ENCODE data around the gene ACOT8. TPM values are rescaled to one million over a fixed set of nuclear protein-coding genes. Genes with fewer than 3 reads are reported as not detected.
A peak's percentile ranks its signal among the peaks of the same experiment; 100 is the strongest.

The ACOT8 gene
- total and polyA plus RNA-seq, 2 donors (not counting 1 experiment from before 2014, with no cell fraction given) = 32.4 to 64.7 TPM

DNA sequence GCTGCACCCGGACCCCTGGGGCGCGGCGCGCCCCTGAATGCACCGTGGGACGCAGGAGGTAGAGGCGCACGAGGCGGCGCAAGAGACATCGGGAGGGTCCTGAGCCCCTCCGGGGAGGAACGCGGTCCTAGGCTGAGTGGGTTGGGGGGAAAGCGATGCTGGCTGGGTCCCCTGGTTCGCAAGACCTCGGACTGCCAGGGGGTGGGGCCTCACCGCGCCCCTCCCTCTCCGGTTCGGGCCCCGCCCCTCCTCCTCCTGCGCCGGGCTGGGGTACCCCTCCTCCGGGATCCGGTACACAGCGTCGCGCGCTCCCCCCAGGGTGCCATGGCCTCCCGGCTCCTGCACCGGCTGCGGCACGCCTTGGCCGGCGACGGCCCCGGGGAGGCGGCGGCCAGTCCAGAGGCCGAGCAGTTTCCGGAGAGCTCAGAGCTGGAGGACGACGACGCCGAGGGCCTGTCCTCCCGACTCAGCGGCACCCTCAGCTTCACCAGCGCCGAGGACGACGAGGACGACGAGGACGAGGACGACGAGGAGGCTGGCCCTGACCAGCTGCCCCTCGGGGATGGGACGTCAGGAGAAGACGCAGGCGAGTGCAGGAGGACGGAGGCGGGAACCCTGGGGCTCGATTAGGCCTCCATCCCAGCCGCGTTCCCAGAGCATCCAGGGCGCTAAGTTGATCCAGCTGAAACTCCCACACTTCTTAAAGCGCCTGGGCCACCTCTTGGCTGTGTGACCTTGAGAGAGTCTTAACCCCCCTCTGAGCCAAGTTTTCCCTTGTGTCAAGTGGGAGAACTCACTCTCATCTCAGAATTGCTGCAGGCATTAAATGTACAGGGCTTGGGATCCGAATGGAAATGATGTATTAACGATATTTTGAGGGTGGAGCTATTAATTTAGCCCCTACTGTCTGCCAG lies 23.1 kb downstream of the ACOT8 start:
- Histone ChIP-seq H3K4me2 (replicated peaks; ENCODE audit: low read depth, low read length, poor library complexity, severe bottlenecking) (peak overlapping the region; percentile 98), H3K27ac (ENCODE audit: low read length in 2 of 2) (peak overlapping the region in 1 of 2 donors; percentile 55), H3K4me3 (ENCODE audit: control extremely low read depth in 1 of 5, extremely low read depth in 1 of 5, insufficient read depth in 1 of 5, low read depth in 2 of 5, low read length in 4 of 5) (peak overlapping the region in 4 of 5 experiments; percentile 58 to 82 (median 69)), H3K79me2 (ENCODE audit: control insufficient read depth, insufficient read depth, low read length) (no peaks in the 10 kb centered on the region), H3K36me3 (replicated peaks in 1 of 2; ENCODE audit: control extremely low read depth in 1 of 2, control insufficient read depth in 1 of 2, extremely low read depth in 1 of 2, insufficient read depth in 2 of 2, low read length in 1 of 2) (no peaks in the 10 kb centered on the region), H3K27me3 (replicated peaks in 1 of 4; ENCODE audit: control extremely low read depth in 1 of 4, control insufficient read depth in 3 of 4, insufficient read depth in 4 of 4, low read length in 3 of 4) (no peaks in the 10 kb centered on the region), H3K9ac (ENCODE audit: low read length) (peak overlapping the region; percentile 81), H2AFZ (ENCODE audit: insufficient read depth, low read depth, low read length, poor library complexity, severe bottlenecking) (peak overlapping the region; percentile 93), H3K9me3 (ENCODE audit: control extremely low read depth in 1 of 3, control insufficient read depth in 2 of 3, insufficient read depth in 1 of 3, low read length in 2 of 3) (no peaks in the 10 kb centered on the region), H4K20me1 (ENCODE audit: control insufficient read depth, insufficient read depth, low read length, poor library complexity, severe bottlenecking) (no peaks in the 10 kb centered on the region), H3K4me1 (ENCODE audit: control insufficient read depth in 2 of 2, insufficient read depth in 2 of 2, low read length in 2 of 2) (peaks cover 6 to 18% of the 10 kb centered on the region in 2 donors)
- DNase-seq = peak; percentile 60
- Mint-ChIP-seq H3K27ac (peak overlapping the region; percentile 53), H3K4me3 (peak overlapping the region; percentile 83), H3K4me1 (peaks cover 12% of the 10 kb centered on the region), H3K27me3 (no peaks in the 10 kb centered on the region), H3K9me3 (ENCODE audit: insufficient read depth) (no peaks in the 10 kb centered on the region)
- POLR2A ChIA-PET = interaction anchor here (2.1 kb wide), 1 partner anchor 8 kb away, joined by 5 read pairs; no protein-coding TSS in a partner anchor
- CTCF ChIA-PET = interaction anchor here (0.7 to 1.2 kb wide), 3 partner anchors 47 to 127 kb away, joined by 3 to 4 read pairs (median 3); no protein-coding TSS in a partner anchor
- peak; percentile 86 for ATAC-seq (ENCODE audit: low read depth)
- 15% methylated on average over 70 of the region's 71 CpGs for WGBS (ENCODE audit: insufficient coverage)
- intact Hi-C loops (cut with micrococcal nuclease) = no loop called here
- TF ChIP-seq, protein P1, sequence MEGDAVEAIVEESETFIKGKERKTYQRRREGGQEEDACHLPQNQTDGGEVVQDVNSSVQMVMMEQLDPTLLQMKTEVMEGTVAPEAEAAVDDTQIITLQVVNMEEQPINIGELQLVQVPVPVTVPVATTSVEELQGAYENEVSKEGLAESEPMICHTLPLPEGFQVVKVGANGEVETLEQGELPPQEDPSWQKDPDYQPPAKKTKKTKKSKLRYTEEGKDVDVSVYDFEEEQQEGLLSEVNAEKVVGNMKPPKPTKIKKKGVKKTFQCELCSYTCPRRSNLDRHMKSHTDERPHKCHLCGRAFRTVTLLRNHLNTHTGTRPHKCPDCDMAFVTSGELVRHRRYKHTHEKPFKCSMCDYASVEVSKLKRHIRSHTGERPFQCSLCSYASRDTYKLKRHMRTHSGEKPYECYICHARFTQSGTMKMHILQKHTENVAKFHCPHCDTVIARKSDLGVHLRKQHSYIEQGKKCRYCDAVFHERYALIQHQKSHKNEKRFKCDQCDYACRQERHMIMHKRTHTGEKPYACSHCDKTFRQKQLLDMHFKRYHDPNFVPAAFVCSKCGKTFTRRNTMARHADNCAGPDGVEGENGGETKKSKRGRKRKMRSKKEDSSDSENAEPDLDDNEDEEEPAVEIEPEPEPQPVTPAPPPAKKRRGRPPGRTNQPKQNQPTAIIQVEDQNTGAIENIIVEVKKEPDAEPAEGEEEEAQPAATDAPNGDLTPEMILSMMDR (IDR thresholded peaks at IDR 0.05) = no peak
- no peak for TF ChIP-seq EZH2 (IDR thresholded peaks at IDR 0.05; ENCODE audit: borderline replicate concordance, insufficient read depth, low read depth, low read length, poor library complexity, severe bottlenecking)

Data from B cell (primary cell).